ENCODE measurements around the gene EIF5A2.
A peak's percentile ranks its signal among the peaks of the same experiment; 100 is the strongest.
"Not testable (repeated sequence)": the region's sequence is repeated elsewhere in the genome, so short reads cannot be mapped to it uniquely, and the experiment has no call there.

EIF5A2 gene

GRCh38 chr3:170896333-170896732, 12.1 kb downstream of the EIF5A2 start:
- not testable (repeated sequence) for DNase-seq

GRCh38 chr3:170893895-170894294, 14.5 kb downstream of the EIF5A2 start:
- no peak for DNase-seq

GRCh38 chr3:170889630-170890029, 18.8 kb downstream of the EIF5A2 start:
- no peak for DNase-seq

- DNase-seq = no peak
These were observed 19.3 kb downstream of the EIF5A2 start for GRCh38 chr3:170889132-170889531.

GRCh38 chr3:170884109-170884930, 24.1 kb downstream of the EIF5A2 start:
- not testable (repeated sequence) for DNase-seq

- DNase-seq = not testable (repeated sequence)
These were observed 29.7 kb downstream of the EIF5A2 start for GRCh38 chr3:170878688-170879087.

- DNase-seq = not testable (repeated sequence)
These were observed 31.1 kb downstream of the EIF5A2 start for GRCh38 chr3:170877311-170877710.

- no peak for DNase-seq
These were observed 31.9 kb downstream of the EIF5A2 start for GRCh38 chr3:170876537-170876936.

- peak; percentile 96 for DNase-seq
These were observed 38.5 kb downstream of the EIF5A2 start, which contains the start of gene RPL22L1 for GRCh38 chr3:170869645-170870593. RPL22L1 (minus strand) TSS chr3:170870195; CDS start chr3:170870167, 28 bp downstream.

- no peak for DNase-seq
These were observed 39.2 kb downstream of the EIF5A2 start for GRCh38 chr3:170869239-170869590.

GRCh38 chr3:170868577-170869238, 39.7 kb downstream of the EIF5A2 start:
- no peak for DNase-seq

- DNase-seq = no peak
These were observed 41.1 kb downstream of the EIF5A2 start for GRCh38 chr3:170867143-170867937.

GRCh38 chr3:170866499-170866898, 41.9 kb downstream of the EIF5A2 start:
- DNase-seq = no peak

- no peak for DNase-seq
These were observed 43.0 kb downstream of the EIF5A2 start for GRCh38 chr3:170865209-170866094.

GRCh38 chr3:170864525-170865208, 43.8 kb downstream of the EIF5A2 start:
- no peak for DNase-seq

GRCh38 chr3:170863816-170864215, 44.6 kb downstream of the EIF5A2 start:
- DNase-seq = no peak

- DNase-seq = peak; percentile 78
These were observed 45.6 kb downstream of the EIF5A2 start for GRCh38 chr3:170862618-170863374.

GRCh38 chr3:170858599-170858998, 49.8 kb downstream of the EIF5A2 start:
- DNase-seq = no peak

- no peak for DNase-seq
These were observed 56.1 kb downstream of the EIF5A2 start for GRCh38 chr3:170852324-170852723.

Measured in fibroblast of skin of scalp (primary cell).